HS-5 (cell line): ENCODE data around the gene SLC49A4.

Source experiments
- DNase-seq: peaks from one replicate; pipeline ENCODE4 v3.0.0-alpha.2; 2012; ENCODE audit warnings: low read depth

SLC49A4 gene

GRCh38 chr3:122908251-122908650 is 113.4 kb downstream of the SLC49A4 start:
- DNase-seq, result no peak

GRCh38 chr3:122911901-122912300 is 117.0 kb downstream of the SLC49A4 start:
- no peak for DNase-seq

GRCh38 chr3:122912772-122913538 is 118.1 kb downstream of the SLC49A4 start:
- DNase-seq, result no peak

- no peak for DNase-seq
Measured at GRCh38 chr3:122913539-122914100, 118.8 kb downstream of the SLC49A4 start.

- DNase-seq, result no peak
Measured at GRCh38 chr3:122915300-122916055, 120.6 kb downstream of the SLC49A4 start.

GRCh38 chr3:122916084-122916483 is 121.2 kb downstream of the SLC49A4 start:
- no peak for DNase-seq

- no peak for DNase-seq
Measured at GRCh38 chr3:122916580-122916979, 121.7 kb downstream of the SLC49A4 start.

- no peak for DNase-seq
Measured at GRCh38 chr3:122917412-122917811, 122.5 kb downstream of the SLC49A4 start.

GRCh38 chr3:122918576-122919290 is 123.9 kb downstream of the SLC49A4 start:
- no peak for DNase-seq

GRCh38 chr3:122919291-122919610 is 124.4 kb downstream of the SLC49A4 start:
- no peak for DNase-seq

GRCh38 chr3:122920986-122921385 is 126.1 kb downstream of the SLC49A4 start:
- no peak for DNase-seq

- DNase-seq, result no peak
Measured at GRCh38 chr3:122921791-122922651, 127.2 kb downstream of the SLC49A4 start.

- no peak for DNase-seq
Measured at GRCh38 chr3:122923611-122924010, 128.7 kb downstream of the SLC49A4 start.

GRCh38 chr3:122924056-122924455 is 129.2 kb downstream of the SLC49A4 start:
- no peak for DNase-seq

- DNase-seq, result no peak
Measured at GRCh38 chr3:122925756-122926155, 130.9 kb downstream of the SLC49A4 start.

- DNase-seq, result no peak
Measured at GRCh38 chr3:122926322-122926721, 131.5 kb downstream of the SLC49A4 start.

GRCh38 chr3:122926811-122927210 is 131.9 kb downstream of the SLC49A4 start:
- DNase-seq, result no peak

GRCh38 chr3:122927726-122928125 is 132.9 kb downstream of the SLC49A4 start:
- DNase-seq, result no peak

- no peak for DNase-seq
Measured at GRCh38 chr3:122928396-122929187, 133.7 kb downstream of the SLC49A4 start.

GRCh38 chr3:122929188-122930062 is 134.6 kb downstream of the SLC49A4 start:
- DNase-seq, result no peak
